IPS-18c (cell line): ENCODE measurements around the gene SLC19A1.

Experiments
- H3K4me3 ChIP-seq: 2 replicates; pipeline ENCODE4 v1.7.0; 2013; ENCODE audit warnings: low read depth, mild to moderate bottlenecking, low read length, moderate library complexity; ENCODE audit not compliant: insufficient read depth
- H3K9me3 ChIP-seq: one replicate; pipeline ENCODE4 v1.6.1; 2013; ENCODE audit warnings: mild to moderate bottlenecking, low read length, moderate library complexity; ENCODE audit not compliant: control insufficient read depth, insufficient read depth

The SLC19A1 gene

GRCh38 chr21:45454060-45454925 is 87.9 kb downstream of the SLC19A1 start:
- Histone ChIP-seq H3K9me3 (no peaks in the 10 kb centered on the region), H3K4me3 (no peak overlapping the region)

GRCh38 chr21:45453308-45453950 is 88.8 kb downstream of the SLC19A1 start:
- Histone ChIP-seq H3K4me3 (no peak overlapping the region), H3K9me3 (no peaks in the 10 kb centered on the region)

GRCh38 chr21:45452696-45453307 is 89.4 kb downstream of the SLC19A1 start:
- H3K4me3 ChIP-seq, result no peak overlapping the region
- no peaks in the 10 kb centered on the region for H3K9me3 ChIP-seq

GRCh38 chr21:45451771-45452182 is 90.5 kb downstream of the SLC19A1 start:
- no peaks in the 10 kb centered on the region for H3K9me3 ChIP-seq
- H3K4me3 ChIP-seq, result no peak overlapping the region

GRCh38 chr21:45451091-45451740 is 91.0 kb downstream of the SLC19A1 start:
- Histone ChIP-seq H3K4me3 (no peak overlapping the region), H3K9me3 (no peaks in the 10 kb centered on the region)

- H3K4me3 ChIP-seq, result no peak overlapping the region
- no peaks in the 10 kb centered on the region for H3K9me3 ChIP-seq
Observed at GRCh38 chr21:45450423-45451090, 91.7 kb downstream of the SLC19A1 start.

GRCh38 chr21:45449658-45450422 is 92.4 kb downstream of the SLC19A1 start:
- no peak overlapping the region for H3K4me3 ChIP-seq
- no peaks in the 10 kb centered on the region for H3K9me3 ChIP-seq

GRCh38 chr21:45448810-45449657 is 93.2 kb downstream of the SLC19A1 start:
- Histone ChIP-seq H3K4me3 (no peak overlapping the region), H3K9me3 (no peaks in the 10 kb centered on the region)

GRCh38 chr21:45448283-45448809 is 93.9 kb downstream of the SLC19A1 start:
- Histone ChIP-seq H3K9me3 (no peaks in the 10 kb centered on the region), H3K4me3 (no peak overlapping the region)
